ENCODE results near the gene MRPS18C.

DNA sequence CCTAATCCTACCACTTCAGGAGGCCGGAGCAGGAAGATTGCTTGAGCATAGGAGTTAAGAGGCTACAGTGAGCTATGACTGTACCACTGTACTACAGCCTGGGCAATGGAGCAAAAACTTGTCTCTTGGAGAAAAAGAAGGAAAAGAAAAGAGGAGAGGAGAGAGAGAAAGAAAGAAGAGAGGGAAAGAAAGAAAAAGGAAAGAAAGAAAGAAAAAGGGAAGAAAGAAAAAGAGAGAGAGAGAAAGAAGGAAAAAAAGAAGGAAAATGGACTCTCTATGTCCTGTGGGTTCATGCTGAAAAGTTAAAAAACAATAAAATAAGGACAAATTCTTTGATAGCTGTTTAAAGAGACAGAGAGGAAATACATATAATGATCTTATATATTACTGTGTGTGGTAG is 42.3 kb downstream of the MRPS18C start:
- TF ChIP-seq GATA2 (IDR thresholded peaks at IDR 0.05; ENCODE audit: low read depth, low read length) (no peak), GATA3 (IDR thresholded peaks at IDR 0.05; ENCODE audit: low read depth, low read length) (no peak)
